Uterus (tissue), 4 donors: ENCODE results near the gene MEF2A. TPM values are rescaled to one million over a fixed set of nuclear protein-coding genes. Genes with fewer than 3 reads are reported as not detected.
A peak's percentile ranks its signal among the peaks of the same experiment; 100 is the strongest.

ENCODE experiments used
- DNase-seq, 2 donors: peaks; one replicate each; pipeline ENCODE4 v3.0.0-alpha.2; 2019 to 2020
- H3K27ac ChIP-seq, 2 donors: fragments of 200-600 bp; sonication (generic); 1 replicate in 1 of 2; 2 replicates in 1 of 2; pipeline ENCODE4 v1.5.1; 2016 to 2018
- H3K27me3 ChIP-seq, 2 donors: fragments of 200-600 bp; sonication (generic); one replicate each; pipeline ENCODE4 v1.5.1; 2018 to 2019; ENCODE audit warnings: control low read depth in 1 of 2
- H3K36me3 ChIP-seq, 2 donors: fragments of 200-600 bp; sonication (generic); one replicate each; pipeline ENCODE4 v1.5.1; 2019; ENCODE audit warnings: control low read depth in 1 of 2
- H3K4me1 ChIP-seq, 2 donors: fragments of 200-600 bp; sonication (generic); one replicate each; pipeline ENCODE4 v1.5.1; 2018 to 2019; ENCODE audit warnings: control low read depth in 1 of 2
- H3K4me3 ChIP-seq, 2 donors: fragments of 200-600 bp; sonication (generic); 1 replicate in 1 of 2; 2 replicates in 1 of 2; pipeline ENCODE4 v1.5.1; 2018 to 2019; ENCODE audit warnings: mild to moderate bottlenecking in 1 of 2
- H3K9me3 ChIP-seq, 2 donors: fragments of 200-600 bp; sonication (generic); one replicate each; pipeline ENCODE4 v1.5.1; 2019; ENCODE audit warnings: control low read depth in 1 of 2
- CTCF ChIP-seq, 4 experiments: fragments of 200-600 bp in 2 of 4; fragments of 450-650 bp in 2 of 4; sonication (generic) in 2 of 4; IDR thresholded peaks; one replicate each; pipeline ENCODE4 v1.5.1; 2016 to 2019; ENCODE audit warnings: antibody characterized with exemption in 4 of 4, mild to moderate bottlenecking in 2 of 4, moderate library complexity in 1 of 4
- POLR2A ChIP-seq, 2 donors: fragments of 450-650 bp; IDR thresholded peaks; one replicate each; pipeline ENCODE4 v1.6.1; 2016; ENCODE audit warnings: antibody characterized with exemption in 2 of 2, mild to moderate bottlenecking in 1 of 2, moderate library complexity in 1 of 2
- intact Hi-C: fragments of 100-400 bp; cut with DNase I; formaldehyde crosslinking; loops from one replicate; pipeline ENCODE4 v1.15.1; 2023; ENCODE audit warnings: low total_unique reads
- total RNA-seq, 4 donors: library from RNA; depleted of rRNA in 3 of 4; stranded (reverse); fragments of >200 nt in 3 of 4; gene quantifications; one replicate each; pipeline versions ENCODE4 v1.1.0 to v1.2.4, GENCODE V29; 2014 to 2023
- donor health status: DM: yes; HTN: yes; CAD: no.

Gene MEF2A
- total RNA-seq, 4 donors from 2014 or later, result 78.6 to 138 (median 105) TPM

DNA sequence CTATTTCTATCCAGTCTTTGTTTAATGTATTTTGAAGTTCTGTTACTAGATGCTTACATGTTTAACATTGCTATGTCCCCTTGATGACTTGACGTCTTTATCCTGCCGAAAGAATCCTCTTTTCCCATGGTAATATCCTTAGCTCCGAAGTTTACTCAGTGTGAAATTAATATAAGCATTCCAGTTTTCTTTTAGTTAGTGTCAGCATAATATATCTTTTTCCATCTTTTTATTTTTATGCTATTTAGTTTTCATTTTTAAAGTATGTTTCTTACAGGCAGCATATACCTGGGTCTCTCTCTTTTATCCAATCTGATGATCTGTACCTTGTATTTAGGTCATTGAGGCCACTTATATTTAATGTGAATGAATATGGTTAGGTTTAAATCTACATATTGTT lies 39.1 kb upstream of the MEF2A start:
- H3K4me1 ChIP-seq, result no peaks in the 10 kb centered on the region
- H3K36me3 ChIP-seq, result no peaks in the 10 kb centered on the region
- no peaks in the 10 kb centered on the region for H3K9me3 ChIP-seq
- no peaks in the 10 kb centered on the region for H3K27me3 ChIP-seq
- no peak overlapping the region for H3K27ac ChIP-seq
- no peak for DNase-seq
- intact Hi-C loops, result no loop called here
- TF ChIP-seq POLR2A (IDR thresholded peaks at IDR 0.05) (no peak), CTCF (IDR thresholded peaks at IDR 0.05) (no peak)
- H3K4me3 ChIP-seq, result no peak overlapping the region

DNA sequence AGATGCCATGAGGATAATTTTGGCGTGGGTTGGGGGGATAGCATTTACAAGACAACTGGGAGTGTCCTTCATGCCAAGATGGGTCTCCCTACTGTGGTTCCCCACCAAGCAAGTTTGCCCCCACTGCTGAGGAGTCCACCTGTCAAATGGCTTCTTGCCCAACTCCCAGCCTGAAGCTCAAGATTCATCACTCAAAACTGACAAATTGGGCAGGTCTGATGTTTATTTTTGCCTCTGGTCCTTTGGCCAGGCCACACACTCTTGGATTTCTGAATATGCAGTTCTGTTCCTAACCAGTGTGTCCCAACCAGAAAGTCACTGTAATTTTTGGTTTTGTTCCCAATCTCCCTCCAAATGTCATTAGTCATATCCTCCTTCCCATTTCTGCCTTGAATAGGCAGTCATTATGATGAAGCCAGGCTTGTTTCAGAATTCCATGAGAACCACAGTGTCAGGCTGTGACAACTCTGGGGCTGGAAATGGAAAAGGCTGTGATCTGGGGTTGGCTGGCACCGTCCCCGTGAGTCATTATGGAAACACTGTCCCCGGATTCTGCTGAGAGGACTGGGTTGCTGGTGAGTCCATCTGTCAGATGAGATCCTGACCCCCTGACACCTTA lies 29.3 kb upstream of the MEF2A start:
- Histone ChIP-seq H3K9me3 (no peaks in the 10 kb centered on the region), H3K4me3 (no peak overlapping the region), H3K36me3 (no peaks in the 10 kb centered on the region), H3K4me1 (no peaks in the 10 kb centered on the region), H3K27ac (peak overlapping the region; percentile 12 to 44), H3K27me3 (no peaks in the 10 kb centered on the region)
- intact Hi-C loops, result no loop called here
- TF ChIP-seq CTCF (IDR thresholded peaks at IDR 0.05) (no peak), POLR2A (IDR thresholded peaks at IDR 0.05) (no peak)
- DNase-seq, result peak in 1 of 2 donors; percentile 36

DNA sequence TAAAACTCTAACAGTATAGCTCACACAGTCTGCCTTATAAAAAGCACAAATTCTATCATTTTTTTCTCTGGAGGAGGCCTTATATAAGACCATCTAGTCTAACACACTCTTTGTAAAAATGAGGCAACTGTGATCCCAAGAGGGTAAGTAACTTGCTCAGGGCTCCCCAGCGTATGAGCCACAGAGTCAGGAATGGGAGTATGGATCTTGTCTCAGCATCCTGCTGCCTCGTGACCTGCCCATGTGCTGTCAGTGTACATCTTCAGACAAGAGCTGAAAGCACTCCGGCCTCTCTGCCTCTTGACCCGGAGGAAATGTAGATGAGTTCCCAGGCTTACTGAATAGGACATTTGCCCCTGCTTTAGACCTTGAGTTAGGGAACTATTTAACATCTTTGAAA lies 28.4 kb upstream of the MEF2A start:
- Histone ChIP-seq H3K27ac (peak overlapping the region; percentile 12 to 44), H3K36me3 (no peaks in the 10 kb centered on the region), H3K9me3 (no peaks in the 10 kb centered on the region), H3K4me3 (no peak overlapping the region), H3K4me1 (no peaks in the 10 kb centered on the region), H3K27me3 (no peaks in the 10 kb centered on the region)
- intact Hi-C loops, result no loop called here
- TF ChIP-seq CTCF (IDR thresholded peaks at IDR 0.05), result no peak
- no peak for DNase-seq

GRCh38 chr15:99538261-99538660 lies 27.5 kb upstream of the MEF2A start:
- H3K27me3 ChIP-seq, result no peaks in the 10 kb centered on the region
- H3K4me1 ChIP-seq, result no peaks in the 10 kb centered on the region
- TF ChIP-seq POLR2A (IDR thresholded peaks at IDR 0.05), result no peak
- no peak for TF ChIP-seq CTCF (IDR thresholded peaks at IDR 0.05)
- intact Hi-C loops, result no loop called here
- no peaks in the 10 kb centered on the region for H3K9me3 ChIP-seq
- no peak overlapping the region for H3K27ac ChIP-seq
- no peak overlapping the region for H3K4me3 ChIP-seq
- DNase-seq, result no peak
- H3K36me3 ChIP-seq, result no peaks in the 10 kb centered on the region

GRCh38 chr15:99542828-99543227 lies 23.0 kb upstream of the MEF2A start:
- Histone ChIP-seq H3K27ac (no peak overlapping the region), H3K4me1 (no peaks in the 10 kb centered on the region), H3K27me3 (no peaks in the 10 kb centered on the region), H3K36me3 (no peaks in the 10 kb centered on the region), H3K4me3 (no peak overlapping the region), H3K9me3 (no peaks in the 10 kb centered on the region)
- no peak for DNase-seq
- TF ChIP-seq POLR2A (IDR thresholded peaks at IDR 0.05), result no peak
- TF ChIP-seq CTCF (IDR thresholded peaks at IDR 0.05), result no peak
- intact Hi-C loops, result no loop called here
